Stimulated activated CD4-positive, alpha-beta T cell treated with anti-CD3 and anti-CD28 coated beads, Interleukin-1b, Interleukin-23, amount 100 ng/mL, for 48 hours (primary cell): Measurements from ENCODE around the gene TFG.

Experiments used
- DNase-seq: peaks from one replicate; pipeline ENCODE4 v3.0.0-alpha.2; 2020

Gene TFG

GRCh38 chr3:100759159-100759558 is 49.9 kb downstream of the TFG start:
- no peak for DNase-seq

- DNase-seq = no peak
Measured at GRCh38 chr3:100759950-100760349, 50.7 kb downstream of the TFG start.

DNA sequence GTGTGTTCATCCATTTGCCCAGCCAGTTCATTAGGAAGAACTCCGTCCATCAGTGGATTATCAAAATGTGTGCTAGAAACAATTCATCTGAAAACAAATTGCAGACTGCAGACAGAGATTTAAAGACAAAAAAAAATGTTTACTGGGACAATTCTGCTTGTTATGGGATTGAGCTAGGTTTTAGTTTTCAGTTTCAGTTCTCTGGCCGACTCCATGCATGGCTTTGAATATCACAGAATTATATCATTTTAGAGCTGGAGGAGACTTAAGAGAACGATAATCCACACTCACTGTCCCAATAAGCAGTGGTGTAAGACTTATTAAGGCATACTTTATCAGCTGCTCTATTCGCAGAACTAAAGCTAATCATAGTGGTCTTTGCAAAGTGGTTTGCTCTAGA is 51.1 kb downstream of the TFG start:
- DNase-seq = no peak

DNA sequence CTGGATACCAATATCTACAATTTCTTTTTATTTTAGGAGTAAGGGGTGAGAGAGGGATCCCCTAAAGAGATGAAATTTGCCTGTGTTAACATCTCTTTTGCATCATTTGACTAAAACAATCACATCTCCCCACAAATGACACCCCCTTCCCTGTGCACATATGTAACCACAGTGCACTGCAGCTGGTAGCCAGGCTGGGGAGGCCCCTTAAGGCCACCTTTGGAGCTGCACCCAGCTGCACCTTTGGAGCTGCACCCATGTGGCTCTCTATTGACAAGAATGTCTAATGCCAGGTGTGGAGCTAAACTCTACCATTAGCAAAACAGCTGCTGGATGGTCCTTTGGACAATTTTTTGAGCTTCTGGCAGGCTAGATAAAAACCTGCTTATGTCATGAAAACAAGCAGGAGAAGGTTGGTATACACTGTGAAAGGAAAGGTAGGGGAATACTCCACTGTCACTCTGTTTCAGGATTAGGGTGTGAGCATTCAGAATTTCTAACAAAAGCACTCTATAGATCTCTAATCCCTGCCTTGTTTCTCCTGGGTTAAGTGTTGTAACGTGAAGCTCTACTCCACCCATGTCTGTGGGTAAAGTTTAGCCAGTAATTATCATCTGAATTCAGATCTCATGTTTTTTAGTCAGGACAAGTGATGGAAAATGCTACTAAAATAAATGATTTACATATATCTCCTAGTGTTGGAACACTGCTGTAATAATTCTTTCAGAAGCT is 52.1 kb downstream of the TFG start:
- DNase-seq = no peak

GRCh38 chr3:100761951-100762350 is 52.7 kb downstream of the TFG start:
- DNase-seq = no peak

- no peak for DNase-seq
Measured at GRCh38 chr3:100765437-100765975, 56.2 kb downstream of the TFG start.

DNA sequence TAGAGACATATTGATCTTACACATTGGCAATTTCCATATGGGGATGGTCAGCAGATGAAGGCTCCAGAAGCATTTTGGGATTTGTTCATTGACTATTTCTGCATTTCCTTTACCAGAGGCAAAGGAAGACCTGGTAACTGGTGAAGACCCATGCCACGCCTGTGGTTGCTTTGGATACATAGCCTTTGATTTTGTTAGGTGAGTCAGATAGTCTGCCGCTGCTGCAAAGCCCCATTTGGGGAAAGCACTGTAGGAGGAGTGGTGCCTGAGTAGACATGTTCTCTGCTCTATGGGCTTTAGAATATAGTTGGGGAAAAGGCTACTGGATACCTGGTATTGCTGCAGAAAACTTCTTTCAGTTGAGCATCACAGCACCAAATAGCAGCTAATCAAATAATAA is 56.8 kb downstream of the TFG start:
- no peak for DNase-seq

DNA sequence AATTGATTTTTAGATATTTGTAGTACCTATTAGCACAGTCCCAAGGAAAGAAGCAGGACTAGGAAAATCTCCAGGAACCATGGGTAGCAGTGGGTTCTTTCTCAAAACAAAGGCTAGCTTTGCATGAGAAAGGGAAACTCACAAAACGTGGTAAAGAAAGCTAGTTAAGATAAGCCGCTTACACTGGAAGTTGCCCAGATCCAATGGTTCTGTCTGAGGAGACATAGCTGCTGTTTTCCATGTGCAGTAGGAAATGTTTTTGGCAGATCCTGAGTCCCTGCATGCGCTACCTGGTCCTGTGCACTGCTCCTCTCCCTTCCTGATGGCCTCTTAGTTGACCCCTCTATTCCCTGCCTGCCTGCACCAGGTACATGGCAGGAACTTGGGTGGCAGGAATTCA is 60.4 kb downstream of the TFG start:
- DNase-seq = no peak

DNA sequence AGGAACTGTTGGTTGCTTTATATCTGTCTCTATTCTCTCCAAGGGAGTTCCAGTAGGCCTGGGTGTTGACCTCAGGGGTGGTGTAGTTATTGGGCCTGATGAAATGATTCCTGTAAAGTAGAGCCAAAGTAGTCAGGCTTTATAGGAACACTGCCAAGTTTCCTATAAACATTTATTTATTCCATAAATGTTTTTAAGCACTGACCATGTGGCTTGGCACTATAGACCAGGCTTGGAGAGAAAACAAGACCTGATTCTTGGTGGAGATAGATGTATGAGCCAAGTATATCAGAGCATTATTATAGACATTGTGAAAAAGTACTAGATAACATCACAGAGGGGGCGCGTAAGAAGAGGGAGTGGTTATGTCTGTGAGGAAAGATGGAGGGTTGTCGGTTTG is 65.9 kb downstream of the TFG start:
- DNase-seq = no peak

- DNase-seq = no peak
Measured at GRCh38 chr3:100775669-100776068, 66.4 kb downstream of the TFG start.

GRCh38 chr3:100776097-100776729 is 66.9 kb downstream of the TFG start:
- no peak for DNase-seq

GRCh38 chr3:100776746-100777145 is 67.5 kb downstream of the TFG start:
- no peak for DNase-seq

DNA sequence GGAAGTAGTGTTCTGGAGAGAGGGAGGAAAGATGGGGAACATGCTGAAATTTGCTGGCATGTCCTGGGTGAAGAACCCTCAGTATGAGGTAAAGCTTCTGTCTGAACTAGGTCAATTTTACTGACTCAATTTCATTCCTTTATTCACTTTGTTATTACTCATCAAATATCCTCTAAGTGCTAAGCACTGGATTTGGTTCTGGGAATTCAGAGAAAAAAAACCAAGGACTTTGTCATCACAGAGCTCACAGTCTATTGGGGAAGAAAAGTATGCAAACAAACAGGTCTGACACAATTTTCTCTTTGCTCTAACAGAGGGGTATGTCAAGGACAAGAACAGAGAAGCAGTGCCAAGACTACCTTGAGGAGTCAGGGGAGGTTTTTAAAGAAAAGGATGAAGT is 68.0 kb downstream of the TFG start:
- DNase-seq = no peak

DNA sequence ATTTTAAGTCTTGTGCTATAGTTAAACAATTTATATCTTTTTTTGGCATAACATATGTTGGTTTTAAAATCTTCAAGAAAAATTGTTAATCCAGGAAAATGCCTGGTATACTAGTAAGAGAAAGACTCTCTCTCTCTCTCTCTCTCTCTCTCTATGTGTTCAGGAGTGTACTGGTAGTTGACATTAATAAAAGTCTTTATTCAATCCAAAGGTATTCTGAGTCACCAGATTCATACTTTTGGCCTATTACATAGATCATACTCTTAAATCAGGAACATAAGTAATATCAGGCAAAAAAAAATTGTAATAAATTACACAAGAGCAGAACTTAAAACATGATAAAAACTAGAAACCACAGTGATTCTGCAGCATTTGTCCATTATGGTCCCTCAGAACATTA is 70.2 kb downstream of the TFG start:
- DNase-seq = no peak

DNA sequence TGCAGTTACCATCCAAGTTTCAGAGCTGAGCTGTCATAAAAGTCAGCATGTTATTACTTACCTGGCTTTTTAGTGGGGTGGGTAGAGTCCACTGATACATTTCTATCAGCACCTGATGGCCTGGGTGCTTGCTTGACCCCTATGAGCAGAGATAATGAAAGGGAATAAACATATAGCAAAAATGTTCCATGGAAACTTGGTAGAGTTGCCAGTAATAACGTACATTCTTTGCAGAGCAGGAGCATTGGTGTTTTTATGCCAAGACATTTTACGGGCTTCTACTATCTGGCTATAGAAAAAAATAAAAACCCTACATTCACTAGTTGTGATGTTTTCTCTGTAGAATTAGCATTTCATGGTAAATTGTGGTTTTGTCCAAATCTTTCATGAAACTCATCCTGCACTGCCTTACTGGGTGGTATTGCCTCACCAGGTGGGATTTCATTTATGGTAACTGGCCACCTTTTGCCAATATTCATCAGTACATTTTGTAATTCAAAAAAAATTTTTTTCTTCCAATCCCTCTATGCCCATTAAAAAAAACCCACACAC is 70.9 kb downstream of the TFG start:
- no peak for DNase-seq

DNA sequence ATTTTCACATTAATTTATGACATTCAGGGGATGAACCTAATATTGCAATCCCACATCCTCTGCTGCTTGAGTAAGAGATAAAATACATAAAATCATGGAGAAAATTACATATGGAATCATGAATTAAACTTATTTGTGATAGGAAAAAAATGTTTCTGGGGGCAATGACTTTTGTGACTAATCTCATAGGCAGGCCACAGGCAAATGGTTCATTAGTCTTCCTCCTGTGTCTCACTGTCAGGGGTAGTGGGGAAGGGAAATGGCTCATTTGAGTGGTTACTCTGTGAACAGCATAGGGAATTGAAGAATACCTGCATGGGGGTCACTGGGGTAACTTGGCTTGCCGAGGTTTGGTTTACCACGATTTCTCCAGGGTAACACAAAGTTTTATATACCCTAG is 72.0 kb downstream of the TFG start:
- DNase-seq = no peak

GRCh38 chr3:100782348-100782747 is 73.1 kb downstream of the TFG start:
- DNase-seq = no peak

- no peak for DNase-seq
Measured at GRCh38 chr3:100782906-100783305, 73.6 kb downstream of the TFG start.

- no peak for DNase-seq
Measured at GRCh38 chr3:100783619-100784018, 74.3 kb downstream of the TFG start.

DNA sequence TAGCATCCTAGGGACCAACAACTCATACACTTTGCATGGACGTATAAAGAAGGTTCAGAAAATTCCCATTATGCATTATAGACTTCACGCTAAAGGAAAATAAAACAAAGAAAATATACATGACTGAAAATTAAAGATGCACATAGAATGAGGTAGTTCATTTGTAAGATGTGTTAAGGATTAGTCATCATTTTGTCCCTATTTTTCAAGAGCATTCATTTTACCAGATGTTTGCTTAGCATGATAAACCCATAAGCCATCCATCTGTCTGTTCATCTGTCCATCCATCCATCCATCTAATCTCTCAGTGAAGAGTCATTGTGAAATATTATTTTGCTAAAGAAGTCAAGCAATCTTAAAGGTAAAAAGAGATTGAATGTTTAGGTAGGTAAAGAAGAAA is 80.3 kb downstream of the TFG start:
- no peak for DNase-seq

DNA sequence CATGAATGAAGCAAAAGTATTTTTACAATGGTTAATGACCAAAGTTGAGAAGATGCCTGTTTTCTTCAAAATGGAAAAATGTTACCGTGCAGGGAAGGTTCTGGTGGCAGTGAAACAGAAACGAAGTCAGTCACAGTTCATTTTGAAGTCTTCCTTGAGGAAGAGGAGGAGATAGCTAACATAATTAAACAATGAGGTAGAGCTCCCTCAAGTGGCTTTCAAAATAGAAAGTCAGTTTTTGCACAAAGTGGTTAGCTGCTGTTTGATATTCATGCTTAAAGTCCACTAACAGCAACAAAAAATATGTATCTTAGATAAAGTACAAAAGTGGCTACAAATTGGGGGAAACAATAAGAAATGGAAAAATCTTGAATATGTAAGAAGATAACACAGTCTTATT is 87.3 kb downstream of the TFG start:
- no peak for DNase-seq

GRCh38 chr3:100798012-100798411 is 88.7 kb downstream of the TFG start:
- no peak for DNase-seq
